Ammon's horn (tissue), 1 donor: ENCODE data around the gene LMF1.
A peak's percentile ranks its signal among the peaks of the same experiment; 100 is the strongest.

Experiments
- DNase-seq: peaks from one replicate; pipeline ENCODE4 v3.0.0-alpha.2; 2016; ENCODE audit warnings: low spot score

LMF1 gene

DNA sequence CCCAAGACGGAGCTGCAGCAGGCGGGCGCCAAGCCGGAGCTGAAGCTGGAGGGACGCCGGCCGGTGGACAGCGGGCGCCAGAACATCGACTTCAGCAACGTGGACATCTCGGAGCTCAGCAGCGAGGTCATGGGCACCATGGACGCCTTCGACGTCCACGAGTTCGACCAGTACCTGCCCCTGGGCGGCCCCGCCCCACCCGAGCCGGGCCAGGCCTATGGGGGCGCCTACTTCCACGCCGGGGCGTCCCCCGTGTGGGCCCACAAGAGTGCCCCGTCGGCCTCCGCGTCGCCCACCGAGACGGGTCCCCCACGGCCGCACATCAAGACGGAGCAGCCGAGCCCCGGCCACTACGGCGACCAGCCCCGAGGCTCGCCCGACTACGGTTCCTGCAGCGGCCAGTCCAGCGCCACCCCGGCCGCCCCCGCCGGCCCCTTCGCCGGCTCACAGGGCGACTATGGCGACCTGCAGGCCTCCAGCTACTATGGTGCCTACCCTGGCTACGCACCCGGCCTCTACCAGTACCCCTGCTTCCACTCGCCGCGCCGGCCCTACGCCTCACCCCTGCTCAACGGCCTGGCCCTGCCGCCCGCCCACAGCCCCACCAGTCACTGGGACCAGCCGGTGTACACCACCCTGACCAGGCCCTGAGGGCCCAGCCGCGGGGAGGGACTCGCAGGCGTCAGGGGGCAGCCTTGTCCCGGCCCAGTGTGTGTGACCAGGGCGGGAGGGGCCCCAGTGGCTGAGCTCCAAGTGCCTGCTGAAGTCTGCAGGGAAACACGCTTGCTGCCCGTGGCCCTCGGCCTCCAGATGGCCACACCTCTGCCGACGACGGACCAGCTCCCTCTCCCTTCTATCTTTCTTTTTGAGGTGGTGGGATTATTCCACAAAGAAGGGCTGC is 14.2 kb upstream of the LMF1 start:
- peak; percentile 78 for DNase-seq

DNA sequence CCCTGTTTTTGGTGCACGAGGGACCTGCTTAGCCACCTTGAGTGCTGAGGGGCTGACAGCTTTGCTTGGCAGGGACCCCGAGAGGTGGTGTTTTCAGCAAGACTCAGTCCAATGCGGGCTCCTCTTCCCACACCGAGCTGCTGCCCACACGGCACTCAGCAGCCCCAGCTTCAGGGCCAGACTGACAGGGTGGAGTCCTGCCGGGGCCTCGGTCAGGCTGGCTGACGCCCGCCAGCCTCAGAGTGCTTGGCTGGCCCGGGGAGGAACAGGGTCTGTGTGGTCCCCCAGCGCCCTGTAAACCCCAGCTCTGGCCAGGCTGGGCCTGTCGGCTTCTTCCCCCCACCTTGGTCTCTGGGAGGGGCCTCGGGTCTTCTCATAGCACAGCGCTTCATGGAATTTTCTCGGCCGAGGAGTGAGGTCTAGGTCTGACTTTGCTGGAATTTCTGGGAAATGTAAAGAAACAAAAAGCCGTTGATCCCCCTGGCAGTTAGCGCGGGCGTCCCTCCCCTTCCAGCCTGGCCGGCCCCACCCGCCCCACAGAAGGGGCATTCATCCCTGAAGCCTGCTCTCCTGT is 13.4 kb upstream of the LMF1 start:
- DNase-seq, result no peak

DNA sequence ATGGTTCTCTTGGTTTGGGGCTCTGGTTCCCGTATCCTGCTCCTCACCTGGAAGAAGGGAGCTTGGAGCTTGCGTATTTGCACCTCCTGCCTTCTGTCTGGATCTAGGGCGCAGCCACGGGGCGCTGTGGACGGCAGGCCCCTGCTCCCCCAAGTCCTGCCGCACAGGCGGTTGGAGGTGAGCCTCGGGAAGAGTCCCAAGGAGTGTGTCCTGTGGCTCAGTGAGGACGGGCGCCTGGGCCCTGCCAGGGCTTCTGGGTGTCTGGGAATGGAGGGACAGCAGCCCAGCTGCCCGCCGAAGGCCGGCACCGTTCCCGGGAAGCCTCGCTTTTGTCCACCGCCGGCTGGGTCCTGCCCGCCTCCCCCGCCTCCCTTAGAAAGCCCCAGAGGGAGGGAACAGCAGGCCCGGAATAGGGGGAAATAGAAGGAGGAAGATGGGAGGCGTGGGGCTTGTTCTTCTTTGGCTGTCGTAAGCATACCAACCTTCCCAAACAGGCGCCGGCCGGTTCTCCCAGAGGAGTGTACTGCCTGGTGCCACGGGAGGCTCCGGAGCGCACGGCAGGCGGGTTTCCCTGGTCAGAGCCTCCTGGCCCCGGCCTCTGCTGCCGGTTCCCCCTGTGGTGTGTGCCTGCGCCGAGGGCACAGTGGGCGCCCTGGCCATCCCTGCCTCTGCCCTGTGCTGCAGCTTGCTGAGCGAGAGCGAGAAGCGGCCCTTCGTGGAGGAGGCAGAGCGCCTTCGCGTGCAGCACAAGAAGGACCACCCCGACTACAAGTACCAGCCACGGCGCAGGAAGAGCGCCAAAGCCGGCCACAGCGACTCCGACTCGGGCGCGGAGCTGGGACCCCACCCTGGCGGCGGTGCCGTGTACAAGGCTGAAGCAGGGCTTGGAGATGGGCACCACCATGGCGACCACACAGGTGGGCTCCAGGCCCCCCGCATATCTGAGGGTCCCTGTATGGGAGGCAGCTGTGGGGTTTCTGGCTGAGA is 12.6 kb upstream of the LMF1 start:
- peak; percentile 74 for DNase-seq

DNA sequence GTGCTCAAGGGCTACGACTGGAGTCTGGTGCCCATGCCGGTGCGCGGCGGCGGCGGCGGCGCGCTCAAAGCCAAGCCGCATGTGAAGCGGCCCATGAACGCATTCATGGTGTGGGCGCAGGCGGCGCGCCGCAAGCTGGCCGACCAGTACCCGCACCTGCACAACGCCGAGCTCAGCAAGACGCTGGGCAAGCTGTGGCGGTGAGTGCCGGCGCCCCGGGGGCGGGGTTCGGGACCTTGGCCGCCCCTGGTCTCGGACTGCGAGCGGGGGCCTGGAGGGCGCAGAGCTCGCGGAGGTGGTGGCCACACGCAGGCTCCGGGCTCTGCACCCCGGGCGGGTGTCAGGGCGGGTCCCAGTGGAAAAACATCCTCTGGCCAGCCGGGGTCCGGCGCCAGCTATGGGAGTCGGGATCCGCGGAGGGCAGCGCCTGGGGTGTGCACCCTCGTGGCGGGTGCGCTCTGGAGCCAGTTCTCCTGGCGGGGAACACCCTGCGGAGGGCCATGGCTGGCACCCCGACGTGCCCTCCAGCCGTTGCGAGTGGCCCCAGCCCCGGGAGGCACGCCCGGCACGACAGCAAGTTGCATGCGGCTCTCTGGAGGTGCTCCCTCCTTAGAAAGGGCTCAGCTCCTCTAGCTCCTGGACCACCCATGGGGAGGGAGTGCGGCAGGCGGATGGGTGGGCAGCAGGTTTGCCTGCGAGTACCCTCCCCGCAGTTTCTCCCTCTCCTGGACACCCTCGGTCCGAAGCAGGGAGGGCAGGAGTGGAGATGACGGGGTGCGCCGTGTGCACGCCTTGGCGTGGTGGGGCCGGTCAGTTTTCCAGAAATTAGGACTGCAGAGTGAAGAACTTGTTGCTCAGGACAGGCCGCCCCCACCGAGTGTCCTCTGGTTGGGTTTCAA is 11.6 kb upstream of the LMF1 start:
- DNase-seq, result no peak

DNA sequence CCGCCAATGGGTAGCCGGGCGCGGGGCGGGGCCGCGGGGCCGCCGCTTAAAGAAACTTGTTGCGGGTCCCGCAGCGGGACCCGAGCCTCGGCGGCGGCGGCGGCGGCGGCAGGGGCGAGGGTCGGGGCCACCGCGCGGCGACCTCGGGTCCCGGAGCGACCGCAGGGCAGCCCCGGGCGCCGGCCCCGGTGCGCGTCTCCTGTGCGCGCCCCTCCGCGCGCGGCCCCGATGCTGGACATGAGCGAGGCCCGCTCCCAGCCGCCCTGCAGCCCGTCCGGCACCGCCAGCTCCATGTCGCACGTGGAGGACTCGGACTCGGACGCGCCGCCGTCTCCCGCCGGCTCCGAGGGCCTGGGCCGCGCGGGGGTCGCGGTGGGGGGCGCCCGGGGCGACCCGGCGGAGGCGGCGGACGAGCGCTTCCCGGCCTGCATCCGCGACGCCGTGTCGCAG is 10.9 kb upstream of the LMF1 start, which contains the start of gene SOX8:
Gene SOX8 (plus strand): TSS at position 76 of the 450 bp plus-strand sequence. CDS start 153 bp downstream, at position 229.
- DNase-seq, result no peak

DNA sequence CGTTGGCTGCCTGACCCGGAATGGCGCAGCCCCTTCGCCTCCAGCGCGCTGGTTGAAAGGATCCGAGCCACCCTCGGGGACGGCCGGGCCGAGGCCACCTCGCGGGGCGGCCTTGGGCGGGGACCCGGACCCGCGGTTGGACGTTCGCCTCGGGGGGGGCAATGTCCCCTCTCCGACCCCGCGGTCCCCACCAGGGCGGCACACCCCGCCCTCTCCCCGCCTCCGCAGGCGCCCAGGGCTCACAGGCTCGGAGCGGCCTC is 9.7 kb upstream of the LMF1 start:
- DNase-seq, result no peak

DNA sequence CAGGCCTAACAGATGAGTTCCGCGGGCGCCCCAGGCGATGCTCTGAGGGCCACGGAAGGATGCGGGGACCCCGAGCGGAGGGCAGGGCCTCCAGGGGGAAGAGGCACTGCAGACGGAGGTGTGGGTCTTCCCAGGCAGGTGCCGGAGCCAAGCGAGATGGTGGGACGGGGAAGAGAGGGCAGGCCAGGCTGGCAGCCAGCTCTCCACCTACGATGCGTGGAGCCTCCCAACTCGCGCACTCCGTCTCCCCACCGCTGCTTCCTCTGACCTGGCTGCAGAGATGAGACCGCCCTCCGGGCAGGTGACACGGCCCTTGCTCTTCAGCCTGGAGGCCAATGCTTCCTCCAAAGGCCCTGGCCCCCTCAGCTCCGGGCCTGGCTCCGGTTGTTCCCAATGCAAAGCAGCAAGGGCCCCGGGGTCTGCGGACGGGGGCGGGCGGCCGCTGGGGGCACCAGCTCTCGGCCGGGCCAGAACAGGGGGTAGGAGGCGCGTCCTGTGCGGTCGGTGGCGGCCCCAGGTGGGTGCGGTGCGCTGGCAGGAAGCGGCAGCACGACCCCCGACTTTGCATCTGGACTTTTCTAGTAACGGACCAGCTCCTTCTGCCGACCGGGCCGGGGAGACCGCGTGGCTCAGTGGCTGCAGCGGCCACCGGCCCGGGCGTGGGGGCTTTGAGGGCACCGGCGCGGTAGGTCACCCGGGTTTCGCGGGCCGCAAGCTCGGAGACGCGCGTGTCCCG is 9.2 kb upstream of the LMF1 start:
- no peak for DNase-seq

- DNase-seq, result no peak
Observed at GRCh38 chr16:979147-979546, 8.4 kb upstream of the LMF1 start.

- no peak for DNase-seq
Observed at GRCh38 chr16:978403-978802, 7.6 kb upstream of the LMF1 start.

DNA sequence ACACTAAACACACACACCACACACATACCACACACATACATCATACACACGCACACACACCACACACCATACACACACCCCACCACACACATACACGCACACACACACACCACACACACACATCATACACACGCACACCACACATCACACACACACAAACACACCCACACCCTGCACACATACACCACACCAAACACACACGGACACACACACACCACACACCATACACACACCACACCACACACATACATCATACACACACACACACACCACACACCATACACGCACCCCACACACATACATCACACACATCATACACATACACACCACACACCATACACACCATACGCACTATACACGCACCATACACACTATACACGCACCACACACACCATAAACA is 7.1 kb upstream of the LMF1 start:
- DNase-seq, result no peak

DNA sequence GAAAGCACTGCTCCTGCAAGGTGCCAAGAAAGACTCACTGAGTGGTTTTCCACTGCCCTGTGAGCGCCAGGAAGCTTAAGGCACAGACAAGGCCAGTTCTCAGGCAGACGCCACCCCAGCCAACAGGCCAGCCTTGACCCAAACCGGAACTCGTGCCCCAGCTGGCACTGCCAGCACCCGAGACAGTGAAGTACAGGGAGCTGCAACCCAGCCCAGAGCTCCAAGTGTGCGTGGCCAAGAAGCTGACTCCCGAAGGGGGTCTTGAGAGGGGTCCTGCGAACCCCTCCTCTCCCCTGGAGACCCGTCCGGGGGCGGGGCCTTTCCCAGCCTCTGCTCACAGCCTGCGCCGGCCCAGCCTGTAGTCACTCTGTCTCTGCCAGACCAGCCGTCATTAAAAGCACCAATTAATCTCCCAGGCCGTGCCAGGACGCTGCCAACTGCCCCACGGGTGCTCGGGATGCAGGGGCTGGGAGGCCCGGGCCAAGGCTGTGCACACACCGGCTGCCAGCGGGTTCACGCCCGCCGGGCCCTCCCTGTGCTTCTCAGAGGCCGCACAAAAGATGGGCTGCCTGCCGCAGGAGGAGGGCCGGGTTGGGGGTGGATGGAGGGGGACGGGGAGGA is 6.4 kb upstream of the LMF1 start:
- peak; percentile 90 for DNase-seq

GRCh38 chr16:976389-976931 is 5.7 kb upstream of the LMF1 start:
- no peak for DNase-seq

DNA sequence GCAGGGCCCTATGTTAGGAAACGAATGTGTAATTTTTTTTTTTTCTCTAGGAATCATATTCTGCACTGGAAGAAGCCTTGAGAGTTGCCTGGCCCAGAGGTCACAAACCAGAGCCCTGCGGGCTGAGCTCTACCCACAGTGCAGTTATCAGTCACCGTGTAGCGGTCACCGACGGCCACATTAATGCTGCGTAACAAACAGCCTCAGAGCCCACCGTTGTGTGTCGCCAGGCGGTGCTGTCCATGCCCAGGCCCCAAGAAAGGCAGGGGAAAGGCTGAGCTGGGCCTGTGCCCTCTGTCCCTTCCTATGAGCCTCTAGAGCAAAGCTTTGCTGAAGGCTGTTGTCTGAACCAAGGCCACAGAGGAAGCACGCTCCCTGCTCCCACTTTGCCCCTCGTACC is 4.5 kb upstream of the LMF1 start:
- no peak for DNase-seq

DNA sequence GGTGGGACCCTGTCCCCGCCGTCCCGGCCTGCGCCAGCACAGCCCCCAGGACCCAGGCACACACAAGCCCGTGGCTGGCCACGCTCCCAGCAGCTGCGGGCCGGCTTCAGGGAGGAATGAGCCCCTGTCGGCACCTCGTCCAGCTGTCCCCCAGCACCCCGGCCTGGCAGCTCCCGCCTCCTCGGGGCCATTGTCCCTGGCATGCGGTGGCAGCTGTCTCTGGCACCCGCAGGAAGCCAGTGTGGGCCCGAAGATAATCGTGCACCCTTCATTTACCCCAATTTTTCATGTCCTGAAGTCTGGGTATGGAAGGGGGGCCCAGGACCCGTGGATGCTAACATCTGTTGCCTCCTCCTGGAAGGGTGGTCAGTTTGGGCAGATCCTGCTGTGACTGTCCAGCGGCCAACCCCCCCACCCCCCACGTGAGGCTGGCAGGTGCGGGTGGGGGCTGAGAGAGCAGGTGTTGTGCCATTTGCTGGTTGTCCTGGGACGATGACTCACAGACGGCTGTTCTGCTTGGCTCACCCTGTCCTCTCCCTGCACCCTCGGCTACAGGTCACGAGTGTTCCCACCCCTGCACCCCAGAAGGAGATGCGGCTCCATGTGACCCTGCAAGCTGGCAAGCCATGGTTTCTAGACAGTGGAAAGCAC is 4.0 kb upstream of the LMF1 start:
- peak; percentile 63 for DNase-seq

- DNase-seq, result no peak
Observed at GRCh38 chr16:974001-974601, 3.3 kb upstream of the LMF1 start.

- peak; percentile 2 for DNase-seq
Observed at GRCh38 chr16:973366-973765, 2.6 kb upstream of the LMF1 start.

DNA sequence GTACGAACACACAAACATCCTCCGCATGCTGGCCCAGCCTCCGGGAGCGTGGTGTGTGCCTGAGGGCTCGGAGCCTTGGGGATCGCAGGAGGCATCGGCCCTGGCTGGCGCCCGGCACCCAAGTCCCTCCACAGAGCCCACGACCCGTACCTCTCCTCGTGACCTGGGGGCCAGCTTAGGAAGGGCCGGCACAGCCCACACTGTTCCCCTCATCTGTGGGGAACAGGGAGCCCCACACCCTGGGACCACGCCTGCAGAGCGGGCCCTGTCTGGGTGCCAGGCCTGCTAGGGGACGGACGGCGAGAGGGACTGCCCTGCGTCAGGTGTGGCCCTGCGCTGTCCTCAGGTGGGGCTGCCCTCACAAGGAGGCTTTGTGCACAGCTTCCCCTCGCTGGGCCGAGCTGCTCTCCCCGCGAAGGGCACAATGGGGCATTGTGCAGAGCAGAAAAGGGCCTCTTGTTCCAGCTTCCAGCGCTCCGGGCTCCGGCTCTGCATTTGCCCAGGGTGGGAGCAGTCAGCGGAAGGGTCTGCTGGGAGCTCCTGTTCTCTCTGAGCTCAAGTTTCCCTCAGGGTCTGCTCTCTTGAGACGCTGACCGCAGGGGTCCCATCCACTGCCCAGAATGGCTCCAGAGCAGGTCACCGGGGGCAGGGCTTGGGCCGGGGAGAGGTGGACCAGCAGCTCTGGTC is 1.7 kb upstream of the LMF1 start:
- DNase-seq, result peak; percentile 95

DNA sequence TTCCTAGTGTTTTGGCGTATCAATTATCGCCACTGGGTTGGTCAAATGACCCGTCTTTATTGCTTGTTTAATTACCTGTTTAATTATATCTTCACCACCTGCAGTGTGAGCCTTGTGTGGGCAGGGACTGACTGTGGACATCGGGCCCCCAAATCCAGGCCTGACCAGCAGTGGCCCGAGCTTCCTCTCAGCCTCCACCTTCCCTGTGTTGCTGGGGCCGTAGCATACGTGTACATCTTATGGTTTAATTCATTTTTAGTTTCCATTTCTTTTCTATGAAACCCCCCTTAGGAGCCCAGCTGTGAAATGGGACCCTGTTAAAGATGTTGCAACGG is 1.2 kb upstream of the LMF1 start:
- DNase-seq, result no peak

DNA sequence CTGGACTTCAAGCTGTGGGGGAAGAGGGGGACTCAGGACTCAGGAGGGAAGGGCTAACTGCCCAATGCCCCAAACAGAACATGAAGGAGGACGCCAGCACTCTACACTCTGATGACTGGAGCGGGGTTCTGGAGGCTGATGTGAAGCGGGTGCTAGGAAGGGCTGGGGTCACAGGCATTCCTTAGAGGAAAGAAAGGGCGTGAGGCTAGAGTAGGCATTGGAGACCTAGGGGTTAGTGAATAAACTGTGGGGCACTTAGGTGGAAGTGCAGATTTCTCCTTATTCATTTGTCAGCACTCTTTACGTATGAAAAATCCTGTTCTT is 760 bp upstream of the LMF1 start:
- no peak for DNase-seq
